OCI-LY1 (cell line): Measurements from ENCODE around the gene TTLL11.

Source experiments
- CTCF ChIP-seq: fragments of 200-600 bp; sonication (generic), shearing (Covaris generic); IDR thresholded peaks from 2 replicates; pipeline ENCODE4 v1.5.1; 2017; ENCODE audit warnings: mild to moderate bottlenecking, antibody characterized with exemption, low read length, moderate library complexity, mixed read lengths
- EZH2 ChIP-seq: fragments of 200-600 bp; sonication (generic), shearing (Covaris generic); IDR thresholded peaks from 2 replicates; pipeline ENCODE4 v1.8.0; 2017; ENCODE audit warnings: borderline replicate concordance, mixed run types, mild to moderate bottlenecking, antibody characterized with exemption, low read length, moderate library complexity, mixed read lengths

GRCh38 chr9:121984726-121985402 is 108.2 kb downstream of the TTLL11 start:
- TF ChIP-seq CTCF (no peak), EZH2 (no peak)
